AG04449 (cell line): ENCODE data around the gene TENT4B.
A peak's percentile ranks its signal among the peaks of the same experiment; 100 is the strongest.

ENCODE experiments used
- CTCF ChIA-PET: fragments of 350-600 bp; formaldehyde crosslinking; extraction: SDS; loops from one replicate; lab custom pipeline; 2021; ENCODE audit warnings: antibody characterized with exemption; lab: Yijun Ruan, JAX
- POLR2A ChIA-PET: fragments of 400-600, 350-600 bp; formaldehyde crosslinking; extraction: SDS; loops from one replicate; lab custom pipeline; 2020; ENCODE audit warnings: antibody characterized with exemption, inconsistent platforms; lab: Yijun Ruan, JAX
- DNase-seq: peaks from one replicate; pipeline ENCODE4 v3.0.0-alpha.2; 2010; ENCODE audit warnings: low read depth, low spot score
- H3K4me3 ChIP-seq: 2 replicates; pipeline ENCODE4 v1.5.1; 2011; ENCODE audit warnings: low read depth, mild to moderate bottlenecking, control low read depth, low read length
- TF ChIP-seq, protein P1 (sequence below): IDR thresholded peaks from one replicate; pipeline ENCODE4 v1.5.1; 2011; ENCODE audit warnings: mild to moderate bottlenecking, moderate library complexity, low read length, control low read depth, inconsistent platforms; ENCODE audit not compliant: insufficient read depth; ENCODE audit errors: missing control alignments

The TENT4B gene

DNA sequence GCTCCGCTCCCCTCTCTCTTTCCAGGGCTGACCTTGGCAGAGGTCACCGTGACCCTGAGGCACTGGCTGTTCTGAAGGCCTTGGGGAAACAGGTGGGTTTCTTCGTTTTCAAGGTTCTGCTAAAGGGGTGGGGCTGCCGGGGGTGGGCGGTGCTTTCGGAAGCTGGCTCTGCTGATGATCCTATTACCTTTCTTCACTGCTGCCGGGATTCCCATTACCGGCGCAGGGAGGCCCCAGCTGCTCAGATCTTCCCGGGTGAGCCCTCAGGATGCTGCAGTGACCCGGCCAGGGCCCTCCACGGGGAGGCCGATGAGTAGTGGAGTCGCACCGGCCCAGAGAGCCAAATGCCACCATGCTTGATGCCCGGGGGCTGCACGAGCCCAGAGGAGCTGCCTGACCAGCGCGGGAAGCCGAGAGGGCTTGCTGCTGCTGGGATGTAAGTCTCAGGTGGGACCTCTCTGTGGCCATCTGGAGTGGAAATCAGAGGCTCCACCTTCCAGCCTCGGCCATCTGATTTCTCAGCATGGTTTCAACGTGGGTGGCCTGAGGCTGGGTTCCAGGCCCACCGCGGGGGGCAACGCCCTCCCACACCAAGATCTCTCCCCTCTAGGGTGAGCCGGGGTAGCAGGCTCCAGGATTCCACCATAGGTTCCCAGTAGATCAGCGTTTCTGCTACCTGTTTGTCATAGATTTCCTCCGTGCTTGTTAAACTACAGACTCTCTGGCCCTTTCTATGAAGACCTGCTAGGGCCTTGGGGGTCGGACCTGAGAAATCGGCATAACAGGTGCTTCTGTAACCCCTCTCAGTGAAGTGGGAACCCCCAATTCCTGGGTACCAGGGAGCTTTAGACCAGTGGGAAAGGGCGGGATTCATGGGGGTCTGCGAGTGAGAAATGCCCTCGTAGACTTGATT is 91.7 kb downstream of the TENT4B start:
- DNase-seq = no peak
- POLR2A ChIA-PET = no interaction called here
- TF ChIP-seq, protein P1, sequence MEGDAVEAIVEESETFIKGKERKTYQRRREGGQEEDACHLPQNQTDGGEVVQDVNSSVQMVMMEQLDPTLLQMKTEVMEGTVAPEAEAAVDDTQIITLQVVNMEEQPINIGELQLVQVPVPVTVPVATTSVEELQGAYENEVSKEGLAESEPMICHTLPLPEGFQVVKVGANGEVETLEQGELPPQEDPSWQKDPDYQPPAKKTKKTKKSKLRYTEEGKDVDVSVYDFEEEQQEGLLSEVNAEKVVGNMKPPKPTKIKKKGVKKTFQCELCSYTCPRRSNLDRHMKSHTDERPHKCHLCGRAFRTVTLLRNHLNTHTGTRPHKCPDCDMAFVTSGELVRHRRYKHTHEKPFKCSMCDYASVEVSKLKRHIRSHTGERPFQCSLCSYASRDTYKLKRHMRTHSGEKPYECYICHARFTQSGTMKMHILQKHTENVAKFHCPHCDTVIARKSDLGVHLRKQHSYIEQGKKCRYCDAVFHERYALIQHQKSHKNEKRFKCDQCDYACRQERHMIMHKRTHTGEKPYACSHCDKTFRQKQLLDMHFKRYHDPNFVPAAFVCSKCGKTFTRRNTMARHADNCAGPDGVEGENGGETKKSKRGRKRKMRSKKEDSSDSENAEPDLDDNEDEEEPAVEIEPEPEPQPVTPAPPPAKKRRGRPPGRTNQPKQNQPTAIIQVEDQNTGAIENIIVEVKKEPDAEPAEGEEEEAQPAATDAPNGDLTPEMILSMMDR = no peak
- CTCF ChIA-PET = interaction anchor here (0.6 to 4.0 kb wide), 12 partner anchors 10 to 220 kb away, joined by 3 to 18 read pairs (median 4); partner anchors contain the start of gene CNEP1R1
- H3K4me3 ChIP-seq = no peak overlapping the region

DNA sequence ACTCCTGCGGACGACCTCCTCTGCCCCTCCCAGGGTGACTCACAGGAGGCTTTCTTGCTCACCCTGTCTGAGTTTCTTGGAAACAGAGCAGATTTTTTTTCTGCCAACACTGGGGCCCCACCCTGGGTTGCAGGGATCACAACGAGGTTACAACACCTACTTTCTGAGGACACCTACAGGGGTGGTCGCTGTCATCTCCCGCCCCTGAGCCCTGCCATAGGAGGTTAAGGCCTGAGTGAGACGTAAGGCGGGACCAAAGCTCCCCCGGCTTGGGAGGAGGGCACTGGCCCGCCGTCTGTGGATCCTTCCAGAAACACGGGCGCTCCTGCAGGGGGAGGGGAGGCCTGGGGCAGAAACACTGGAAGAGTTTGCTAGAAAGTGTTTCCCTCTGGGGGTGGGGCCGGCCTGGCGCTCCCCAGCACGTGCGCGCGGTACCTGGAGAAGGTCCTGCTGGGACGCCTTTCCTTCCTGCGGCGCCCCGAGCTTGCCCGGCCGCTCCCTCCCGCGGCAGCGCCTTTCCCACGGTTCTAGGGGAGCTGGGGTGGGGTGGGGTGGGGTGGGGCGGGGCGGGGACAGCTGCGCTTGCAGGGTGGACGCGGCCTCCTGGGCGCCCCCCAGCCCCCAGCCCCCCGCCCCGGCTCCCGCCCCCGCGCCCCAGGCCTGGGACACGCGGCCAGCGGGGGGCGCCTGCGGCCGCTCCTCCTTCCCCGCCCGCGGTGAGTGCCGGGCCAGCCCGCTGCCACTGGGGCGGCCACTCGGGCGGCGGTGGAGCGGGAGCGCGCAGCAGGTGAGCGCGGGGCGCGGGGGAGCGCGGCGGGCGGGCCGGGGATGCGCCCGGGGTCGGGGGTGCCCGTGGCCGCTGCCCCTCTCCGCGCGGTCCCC is 92.6 kb downstream of the TENT4B start:
- TF ChIP-seq, protein P1 = peak; percentile 38
- peak overlapping the region; percentile 63 for H3K4me3 ChIP-seq
- DNase-seq = no peak
- CTCF ChIA-PET = interaction anchor here (1.0 to 1.5 kb wide), 7 partner anchors 10 to 111 kb away, joined by 3 to 6 read pairs (median 4); no protein-coding TSS in a partner anchor
- POLR2A ChIA-PET = no interaction called here

GRCh38 chr16:50246299-50247122 is 93.4 kb downstream of the TENT4B start:
- ChIA-PET POLR2A (no interaction called here), CTCF (interaction anchor here (1.0 to 1.5 kb wide), 5 partner anchors 11 to 110 kb away, joined by 3 to 6 read pairs (median 4); no protein-coding TSS in a partner anchor)
- no peak for DNase-seq
- TF ChIP-seq, protein P1 = no peak
- H3K4me3 ChIP-seq = peak overlapping the region; percentile 63

- CTCF ChIA-PET = no interaction called here
- TF ChIP-seq, protein P1 = no peak
- DNase-seq = no peak
- H3K4me3 ChIP-seq = no peak overlapping the region; the same call in 1 of the 2 replicates
- POLR2A ChIA-PET = interaction anchor here (1.1 kb wide), 1 partner anchor 11 kb away, joined by 4 read pairs; no protein-coding TSS in a partner anchor
Measured at GRCh38 chr16:50247123-50247905, 94.2 kb downstream of the TENT4B start.
